Psoas muscle (tissue), 8 donors: ENCODE results near the gene CD68. TPM values are rescaled to one million over a fixed set of nuclear protein-coding genes. Genes with fewer than 3 reads are reported as not detected.
A peak's percentile ranks its signal among the peaks of the same experiment; 100 is the strongest.

Source experiments
- ATAC-seq, 4 donors: fragments of 200-7000 bp; cut with Tn5 transposase; one replicate each; pipeline ENCODE4 v1.9.1; 2020; ENCODE audit warnings: moderate library complexity in 3 of 4, mild to moderate bottlenecking in 2 of 4
- DNase-seq, 2 donors: peaks; one replicate each; pipeline ENCODE4 v3.0.0-alpha.2; 2020
- H3K27ac ChIP-seq: fragments of 200-600 bp; one replicate; pipeline ENCODE4 v1.8.0; 2022
- H3K27me3 ChIP-seq, 3 donors: fragments of 200-600 bp in 1 of 3; one replicate each; pipeline versions ENCODE4 v1.6.1 to v1.8.0; 2013 to 2022; ENCODE audit warnings: low read length in 2 of 3, mild to moderate bottlenecking in 2 of 3, moderate library complexity in 1 of 3; ENCODE audit not compliant: insufficient read depth in 3 of 3
- H3K36me3 ChIP-seq, 2 donors: fragments of 200-600 bp in 1 of 2; one replicate each; pipeline versions ENCODE4 v1.6.1 to v1.8.0; 2013 to 2022; ENCODE audit warnings: low read depth in 1 of 2, mild to moderate bottlenecking in 1 of 2, moderate library complexity in 1 of 2; ENCODE audit not compliant: insufficient read depth in 1 of 2
- H3K4me1 ChIP-seq: fragments of 200-600 bp; one replicate; pipeline ENCODE4 v1.8.0; 2022
- H3K4me3 ChIP-seq: fragments of 200-600 bp; one replicate; pipeline ENCODE4 v1.8.0; 2022; ENCODE audit warnings: mild to moderate bottlenecking
- H3K9me3 ChIP-seq: fragments of 200-600 bp; one replicate; pipeline ENCODE4 v1.8.0; 2022
- CTCF ChIP-seq: fragments of 200-600 bp; IDR thresholded peaks from one replicate; pipeline ENCODE4 v1.8.0; 2022; ENCODE audit warnings: antibody characterized with exemption
- WGBS, 3 donors: extraction: QIAGEN DNeasy Blood & Tissue Kit; methylation state at CpG; one replicate each; pipeline versions ENCODE4 v1.1.6 to v1.1.7; 2013; 5-methylcytosine and 5-hydroxymethylcytosine counted together
- intact Hi-C, 2 donors: fragments of 100-400 bp; cut with DNase I; formaldehyde crosslinking; loops; one replicate each; pipeline versions ENCODE4 v1.11.0 to v1.14.2; 2022
- long read RNA-seq, 2 donors: library from polyadenylated mRNA; unstranded; transcript quantifications; one replicate each; pipeline ENCODE4 v2.0.0, GENCODE V29; 2021
- polyA plus RNA-seq, 3 donors: library from polyadenylated mRNA; stranded (reverse); fragments of 200-250 nt; gene quantifications; one replicate each; pipeline ENCODE4 v1.2.3, GENCODE V29; 2013
- total RNA-seq, 4 donors: library from RNA; stranded (reverse); fragmentation: NEBNext Ultra II Directional in 2 of 4; extraction: Animal tissue kit (Norgen Biotek cat#: 25700) in 2 of 4; gene quantifications; one replicate each; pipeline versions ENCODE4 v1.2.1 to v1.2.4, GENCODE V29; 2021 to 2023
- donor health status: healthy with polysubstance abuse.
- donor health status: DM: no; HTN: no; CAD: no; lungs with moderate emphysema.
- donor health status: Bipolar disorder and iron deficiency.
- donor health status: healthy.
- donor health status: DM: yes; HTN: yes; CAD: no.
- donor health status: DM: no; HTN: no; CAD: no.
- donor health status: DM: no; HTN: no; CAD: no.
- donor health status: DM: yes; HTN: yes; CAD: no.

CD68 gene
- total RNA-seq (10 to 100 TPM; 15.8 to 38.4 (median 26.4) TPM), polyA plus RNA-seq (100 to 1,000 TPM in 1 of 3 donors, 10 to 100 TPM in 2; 16.5 to 298 (median 21.8) TPM)
- long read RNA-seq, donor 1, transcript CD68-201 (6 exons, 1,878 nt), result major isoform, 7 of 10 reads
- long read RNA-seq, donor 1, partial matches to known transcripts, result 1 of 10 reads
- long read RNA-seq, donor 1, other reads (novel, unspliced or antisense), result 0 of 10 reads
- long read RNA-seq, donor 2, transcript CD68-201 (6 exons, 1,878 nt), result major isoform, 32 of 41 reads
- long read RNA-seq, donor 2, partial matches to known transcripts, result 4 of 41 reads
- long read RNA-seq, donor 2, other reads (novel, unspliced or antisense), result 1 of 41 reads

GRCh38 chr17:7579001-7579833, at the start of gene CD68:
Gene CD68, plus strand, starts transcription at chr17:7579638. Its CDS starts 40 bp downstream, at chr17:7579678.
- intact Hi-C loops, result loop anchor here in 1 of 2 donors (1.0 kb wide), 1 partner anchor 35 kb away; the partner anchor contains the start of gene FXR2
- ATAC-seq (peak; percentile 45 to 67 (median 56)), DNase-seq (peak; percentile 79 to 84)
- H3K27me3 ChIP-seq, result no peaks in the 10 kb centered on the region
- H3K36me3 ChIP-seq, result peaks cover 16 to 47% of the 10 kb centered on the region in 2 donors
- H3K9me3 ChIP-seq, result no peaks in the 10 kb centered on the region
- peaks cover 63% of the 10 kb centered on the region for H3K4me1 ChIP-seq
- WGBS, 3 donors, result 15 to 29% (median 25%) methylated on average over 7 of the region's 7 CpGs
- peak within 1 kb of the TSS; percentile 41 for H3K4me3 ChIP-seq
- TF ChIP-seq CTCF, result no peak
- peak within 1 kb of the TSS; percentile 89 for H3K27ac ChIP-seq

- H3K27me3 ChIP-seq, result no peaks in the 10 kb centered on the region
- no peak for TF ChIP-seq CTCF
- no peaks in the 10 kb centered on the region for H3K36me3 ChIP-seq
- H3K9me3 ChIP-seq, result peaks cover 12% of the 10 kb centered on the region
- intact Hi-C loops, result no loop called here
- no peak overlapping the region for H3K4me3 ChIP-seq
- ATAC-seq (no peak), DNase-seq (no peak)
- no peak overlapping the region for H3K27ac ChIP-seq
- no peaks in the 10 kb centered on the region for H3K4me1 ChIP-seq
- WGBS, 3 donors, result 86 to 92% (median 90%) methylated on average over 5 to 6 of the region's 6 CpGs
These were observed 49.2 kb upstream of the CD68 start for GRCh38 chr17:7530023-7530900.

GRCh38 chr17:7538050-7538449, 41.4 kb upstream of the CD68 start:
- no peak for TF ChIP-seq CTCF
- H3K27ac ChIP-seq, result no peak overlapping the region
- H3K9me3 ChIP-seq, result no peaks in the 10 kb centered on the region
- H3K36me3 ChIP-seq, result no peaks in the 10 kb centered on the region
- ATAC-seq (no peak), DNase-seq (no peak)
- 72 to 89% (median 81%) methylated on average over 3 of the region's 3 CpGs for WGBS, 3 donors
- H3K4me3 ChIP-seq, result no peak overlapping the region
- intact Hi-C loops, result no loop called here
- H3K27me3 ChIP-seq, result no peaks in the 10 kb centered on the region
- H3K4me1 ChIP-seq, result no peaks in the 10 kb centered on the region

- H3K27me3 ChIP-seq, result no peaks in the 10 kb centered on the region
- 63 to 71% (median 69%) methylated on average over 11 of the region's 11 CpGs for WGBS, 3 donors
- H3K36me3 ChIP-seq, result no peaks in the 10 kb centered on the region
- no peaks in the 10 kb centered on the region for H3K9me3 ChIP-seq
- no peak for TF ChIP-seq CTCF
- intact Hi-C loops, result no loop called here
- H3K27ac ChIP-seq, result no peak overlapping the region
- no peak overlapping the region for H3K4me3 ChIP-seq
- ATAC-seq (no peak), DNase-seq (no peak)
- no peaks in the 10 kb centered on the region for H3K4me1 ChIP-seq
These were observed 40.4 kb upstream of the CD68 start for GRCh38 chr17:7538891-7539545.
